Natural killer cell treated with Interleukin-12 subunit alpha and Interleukin-12 subunit beta and Interleukin-15 and Interleukin-18, amount 100 ng/mL, for 72 hours (primary cell): ENCODE data around the gene SPTBN2. TPM values are rescaled to one million over a fixed set of nuclear protein-coding genes. Genes with fewer than 3 reads are reported as not detected.

Experiments
- ATAC-seq, 2 donors: fragments of 150-1000 bp; cut with Tn5 transposase in 1 of 2; sonication (Bioruptor Pico), chemical (Tn5 transposase) in 1 of 2; 2 replicates each; pipeline ENCODE4 v1.10.0; 2021
- DNase-seq: peaks from one replicate; pipeline ENCODE4 v3.0.0; 2022; ENCODE audit warnings: low spot score
- H3K27ac Mint-ChIP-seq, 2 donors: 1 replicate in 1 of 2; 2 replicates in 1 of 2; pipeline ENCODE4 v1.8.0; 2022; ENCODE audit warnings: mixed read lengths in 2 of 2, mild to moderate bottlenecking in 1 of 2, moderate library complexity in 1 of 2
- H3K27me3 Mint-ChIP-seq, 2 donors: 1 replicate in 1 of 2; 2 replicates in 1 of 2; pipeline ENCODE4 v1.8.0; 2022; ENCODE audit warnings: mixed read lengths in 2 of 2
- H3K36me3 Mint-ChIP-seq: one replicate; pipeline ENCODE4 v1.8.0; 2022; ENCODE audit warnings: mixed read lengths
- H3K4me1 Mint-ChIP-seq, 2 donors: 1 replicate in 1 of 2; 2 replicates in 1 of 2; pipeline ENCODE4 v1.8.0; 2022; ENCODE audit warnings: low read depth in 2 of 2, mixed read lengths in 2 of 2, mild to moderate bottlenecking in 1 of 2
- H3K4me3 Mint-ChIP-seq: one replicate; pipeline ENCODE4 v1.8.0; 2022; ENCODE audit warnings: mixed read lengths
- H3K9me3 Mint-ChIP-seq: 2 replicates; pipeline ENCODE4 v1.8.0; 2022; ENCODE audit warnings: mixed read lengths
- total RNA-seq, 2 donors: library from RNA; stranded (reverse); gene quantifications; one replicate each; pipeline ENCODE4 v1.2.3, GENCODE V29; 2022

The SPTBN2 gene
- total RNA-seq, 2 donors from 2014 or later = 0.93 TPM; not detected in 1

GRCh38 chr11:66676931-66677598 lies 52.0 kb downstream of the SPTBN2 start:
- ATAC-seq (no peak), DNase-seq (no peak)
- Mint-ChIP-seq H3K9me3 (no peaks in the 10 kb centered on the region), H3K27me3 (no peaks in the 10 kb centered on the region), H3K4me3 (peak overlapping the region; percentile 97), H3K36me3 (peaks cover 6% of the 10 kb centered on the region), H3K4me1 (peaks cover 29 to 37% of the 10 kb centered on the region in 2 donors), H3K27ac (peak overlapping the region; percentile 90 to 94)

GRCh38 chr11:66676282-66676919 lies 52.6 kb downstream of the SPTBN2 start:
- Mint-ChIP-seq H3K9me3 (no peaks in the 10 kb centered on the region), H3K27me3 (no peaks in the 10 kb centered on the region), H3K36me3 (peaks cover 6% of the 10 kb centered on the region), H3K4me3 (peak overlapping the region; percentile 97), H3K27ac (peak overlapping the region; percentile 90 to 94), H3K4me1 (peaks cover 29 to 37% of the 10 kb centered on the region in 2 donors)
- DNase-seq = no peak
- no peak for ATAC-seq

- Mint-ChIP-seq H3K4me1 (peaks cover 32 to 37% of the 10 kb centered on the region in 2 donors), H3K4me3 (peak overlapping the region; percentile 11), H3K27ac (no peak overlapping the region), H3K27me3 (no peaks in the 10 kb centered on the region), H3K9me3 (no peaks in the 10 kb centered on the region), H3K36me3 (peaks cover 6% of the 10 kb centered on the region)
- DNase-seq = no peak
- no peak for ATAC-seq
These were observed 53.9 kb downstream of the SPTBN2 start for GRCh38 chr11:66674964-66675602.

- Mint-ChIP-seq H3K4me3 (no peak overlapping the region), H3K36me3 (peaks cover 12% of the 10 kb centered on the region), H3K27me3 (no peaks in the 10 kb centered on the region), H3K4me1 (peaks cover 18 to 24% of the 10 kb centered on the region in 2 donors), H3K27ac (no peak overlapping the region), H3K9me3 (no peaks in the 10 kb centered on the region)
- DNase-seq (no peak), ATAC-seq (no peak)
These were observed 58.2 kb downstream of the SPTBN2 start for GRCh38 chr11:66670816-66671215.

- Mint-ChIP-seq H3K4me3 (no peak overlapping the region), H3K36me3 (peaks cover 17% of the 10 kb centered on the region), H3K27me3 (no peaks in the 10 kb centered on the region), H3K4me1 (peaks cover 8 to 17% of the 10 kb centered on the region in 2 donors), H3K27ac (peak overlapping the region in 1 of 2 donors; percentile 6), H3K9me3 (no peaks in the 10 kb centered on the region)
- ATAC-seq (no peak), DNase-seq (no peak)
These were observed 63.6 kb downstream of the SPTBN2 start for GRCh38 chr11:66665369-66665768.

GRCh38 chr11:66663741-66664296 lies 65.2 kb downstream of the SPTBN2 start:
- no peak overlapping the region for H3K4me3 Mint-ChIP-seq
- no peaks in the 10 kb centered on the region for H3K9me3 Mint-ChIP-seq
- no peak for ATAC-seq
- no peak for DNase-seq
- no peaks in the 10 kb centered on the region for H3K27me3 Mint-ChIP-seq
- peaks cover 9 to 17% of the 10 kb centered on the region in 2 donors for H3K4me1 Mint-ChIP-seq
- H3K27ac Mint-ChIP-seq = no peak overlapping the region
- H3K36me3 Mint-ChIP-seq = peaks cover 18% of the 10 kb centered on the region

GRCh38 chr11:66659763-66660162 lies 69.3 kb downstream of the SPTBN2 start:
- H3K27ac Mint-ChIP-seq = peak overlapping the region in 1 of 2 donors; percentile 7
- H3K4me3 Mint-ChIP-seq = no peak overlapping the region
- DNase-seq (no peak), ATAC-seq (no peak)
- H3K27me3 Mint-ChIP-seq = no peaks in the 10 kb centered on the region
- peaks cover 10 to 11% of the 10 kb centered on the region in 2 donors for H3K4me1 Mint-ChIP-seq
- no peaks in the 10 kb centered on the region for H3K9me3 Mint-ChIP-seq
- peaks cover 7% of the 10 kb centered on the region for H3K36me3 Mint-ChIP-seq

- ATAC-seq = peak in 1 of 2 donors; percentile 31
- Mint-ChIP-seq H3K4me3 (no peak overlapping the region), H3K36me3 (no peaks in the 10 kb centered on the region), H3K27ac (peak overlapping the region in 1 of 2 donors; percentile 85), H3K27me3 (no peaks in the 10 kb centered on the region), H3K9me3 (no peaks in the 10 kb centered on the region), H3K4me1 (peaks cover 4 to 9% of the 10 kb centered on the region in 2 donors)
- DNase-seq = no peak
These were observed 75.9 kb downstream of the SPTBN2 start for GRCh38 chr11:66653123-66653522.

GRCh38 chr11:66652651-66653050 lies 76.4 kb downstream of the SPTBN2 start:
- DNase-seq (no peak), ATAC-seq (no peak)
- H3K4me3 Mint-ChIP-seq = no peak overlapping the region
- peaks cover 1% of the 10 kb centered on the region for H3K36me3 Mint-ChIP-seq
- H3K27me3 Mint-ChIP-seq = no peaks in the 10 kb centered on the region
- peaks cover 6 to 10% of the 10 kb centered on the region in 2 donors for H3K4me1 Mint-ChIP-seq
- H3K27ac Mint-ChIP-seq = peak overlapping the region in 1 of 2 donors; percentile 85
- no peaks in the 10 kb centered on the region for H3K9me3 Mint-ChIP-seq

- H3K4me3 Mint-ChIP-seq = no peak overlapping the region
- H3K36me3 Mint-ChIP-seq = peaks cover 18% of the 10 kb centered on the region
- no peaks in the 10 kb centered on the region for H3K27me3 Mint-ChIP-seq
These were observed 78.0 kb downstream of the SPTBN2 start for GRCh38 chr11:66651016-66651415.

GRCh38 chr11:66649903-66650302 lies 79.1 kb downstream of the SPTBN2 start:
- no peaks in the 10 kb centered on the region for H3K9me3 Mint-ChIP-seq
- DNase-seq (no peak), ATAC-seq (no peak)
- no peaks in the 10 kb centered on the region for H3K27me3 Mint-ChIP-seq
- no peak overlapping the region for H3K4me3 Mint-ChIP-seq
- peaks cover 29% of the 10 kb centered on the region in 2 donors for H3K4me1 Mint-ChIP-seq
- no peak overlapping the region for H3K27ac Mint-ChIP-seq
- peaks cover 26% of the 10 kb centered on the region for H3K36me3 Mint-ChIP-seq

More at GRCh38 chr11:66651016-66651415, 78.0 kb downstream of the SPTBN2 start:
- no peaks in the 10 kb centered on the region for H3K9me3 Mint-ChIP-seq
- no peak for DNase-seq
- H3K4me1 Mint-ChIP-seq = peaks cover 22 to 24% of the 10 kb centered on the region in 2 donors
- peak in 1 of 2 donors; percentile 20 for ATAC-seq
- H3K27ac Mint-ChIP-seq = no peak overlapping the region

GRCh38 chr11:66646828-66647227 lies 82.2 kb downstream of the SPTBN2 start:
- no peak overlapping the region for H3K4me3 Mint-ChIP-seq
- ATAC-seq (no peak), DNase-seq (no peak)
- H3K27me3 Mint-ChIP-seq = no peaks in the 10 kb centered on the region
- peak overlapping the region; percentile 56 to 58 for H3K27ac Mint-ChIP-seq
- no peaks in the 10 kb centered on the region for H3K9me3 Mint-ChIP-seq
- peaks cover 54% of the 10 kb centered on the region for H3K36me3 Mint-ChIP-seq
- H3K4me1 Mint-ChIP-seq = peaks cover 53 to 54% of the 10 kb centered on the region in 2 donors

- no peak for DNase-seq
- Mint-ChIP-seq H3K4me1 (peaks cover 69 to 81% of the 10 kb centered on the region in 2 donors), H3K27me3 (no peaks in the 10 kb centered on the region), H3K9me3 (no peaks in the 10 kb centered on the region), H3K36me3 (peaks cover 83% of the 10 kb centered on the region), H3K4me3 (peak overlapping the region; percentile 30), H3K27ac (no peak overlapping the region)
- no peak for ATAC-seq
These were observed 85.1 kb downstream of the SPTBN2 start for GRCh38 chr11:66643745-66644437.
